Hepatocyte (in vitro differentiated cells): Measurements from ENCODE around the gene NRG2.

Source experiments
- EZH2 ChIP-seq: fragments of 200-600 bp; sonication (generic); IDR thresholded peaks from 2 replicates; pipeline ENCODE4 v1.6.1; 2016; ENCODE audit warnings: antibody characterized with exemption, mild to moderate bottlenecking, borderline replicate concordance
- EZH2phosphoT487 ChIP-seq: fragments of 200-600 bp; sonication (generic); IDR thresholded peaks from one replicate; pipeline ENCODE4 v1.6.1; 2018; ENCODE audit warnings: antibody characterized with exemption, mild to moderate bottlenecking, low read depth, moderate library complexity; ENCODE audit not compliant: unreplicated experiment, severe bottlenecking
- TF ChIP-seq, protein P1 (sequence below): fragments of 200-600 bp; sonication (generic); IDR thresholded peaks from 2 replicates; pipeline ENCODE4 v1.5.1; 2016; ENCODE audit warnings: antibody characterized with exemption, mild to moderate bottlenecking; ENCODE audit not compliant: poor library complexity

DNA sequence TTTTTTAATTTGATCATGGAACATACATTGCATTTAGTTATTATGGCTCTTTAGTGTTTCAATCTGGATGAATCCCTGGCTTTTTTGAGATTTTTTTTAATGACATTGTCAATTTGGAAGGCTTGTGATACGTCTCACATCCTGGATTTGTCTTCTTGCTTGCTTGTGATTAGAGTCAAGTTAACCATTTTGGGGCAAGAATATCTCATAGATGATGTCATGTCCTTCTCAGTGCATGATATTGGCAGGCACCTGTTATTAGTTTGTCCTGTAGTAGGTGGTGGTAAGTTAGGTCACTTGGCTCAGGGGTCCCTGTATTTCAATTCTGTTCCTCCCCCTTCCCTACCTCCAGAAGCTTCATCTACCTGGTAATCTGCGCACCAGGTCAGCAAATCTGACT lies 244.2 kb downstream of the NRG2 start:
- TF ChIP-seq EZH2 (no peak), EZH2phosphoT487 (no peak)
- TF ChIP-seq, protein P1, sequence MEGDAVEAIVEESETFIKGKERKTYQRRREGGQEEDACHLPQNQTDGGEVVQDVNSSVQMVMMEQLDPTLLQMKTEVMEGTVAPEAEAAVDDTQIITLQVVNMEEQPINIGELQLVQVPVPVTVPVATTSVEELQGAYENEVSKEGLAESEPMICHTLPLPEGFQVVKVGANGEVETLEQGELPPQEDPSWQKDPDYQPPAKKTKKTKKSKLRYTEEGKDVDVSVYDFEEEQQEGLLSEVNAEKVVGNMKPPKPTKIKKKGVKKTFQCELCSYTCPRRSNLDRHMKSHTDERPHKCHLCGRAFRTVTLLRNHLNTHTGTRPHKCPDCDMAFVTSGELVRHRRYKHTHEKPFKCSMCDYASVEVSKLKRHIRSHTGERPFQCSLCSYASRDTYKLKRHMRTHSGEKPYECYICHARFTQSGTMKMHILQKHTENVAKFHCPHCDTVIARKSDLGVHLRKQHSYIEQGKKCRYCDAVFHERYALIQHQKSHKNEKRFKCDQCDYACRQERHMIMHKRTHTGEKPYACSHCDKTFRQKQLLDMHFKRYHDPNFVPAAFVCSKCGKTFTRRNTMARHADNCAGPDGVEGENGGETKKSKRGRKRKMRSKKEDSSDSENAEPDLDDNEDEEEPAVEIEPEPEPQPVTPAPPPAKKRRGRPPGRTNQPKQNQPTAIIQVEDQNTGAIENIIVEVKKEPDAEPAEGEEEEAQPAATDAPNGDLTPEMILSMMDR, result no peak
